IMR-90 (cell line): ENCODE data around the gene TPSAB1.

Experiments
- BHLHE40 ChIP-seq: fragments of 150-350 bp; IDR thresholded peaks from 2 replicates; pipeline ENCODE4 v1.6.1; 2016; ENCODE audit warnings: mild to moderate bottlenecking, low read depth, low read length
- CTCF ChIP-seq: conservative IDR thresholded peaks from 2 replicates; pipeline ENCODE4 v1.5.1; 2012; ENCODE audit warnings: mild to moderate bottlenecking, low read depth, low read length, improper control_type of control experiment
- FOS ChIP-seq: fragments of 150-350 bp; IDR thresholded peaks from 2 replicates; pipeline ENCODE4 v1.6.1; 2016; ENCODE audit warnings: low read depth, low read length
- MAFK ChIP-seq: IDR thresholded peaks from 2 replicates; pipeline ENCODE4 v1.6.1; 2012; ENCODE audit warnings: low read depth, low read length, improper control_type of control experiment
- NFE2L2 ChIP-seq: fragments of 150-350 bp; IDR thresholded peaks from 2 replicates; pipeline ENCODE4 v1.6.1; 2016; ENCODE audit warnings: low read depth, mild to moderate bottlenecking, low read length
- POLR2A ChIP-seq: IDR thresholded peaks from 2 replicates; pipeline ENCODE4 v1.6.1; 2012; ENCODE audit warnings: mild to moderate bottlenecking, low read depth, low read length
- RCOR1 ChIP-seq: IDR thresholded peaks from 2 replicates; pipeline ENCODE4 v1.6.1; 2012; ENCODE audit warnings: mild to moderate bottlenecking, low read length, improper control_type of control experiment; ENCODE audit not compliant: insufficient replicate concordance
- RFX5 ChIP-seq: IDR thresholded peaks from 2 replicates; pipeline ENCODE4 v1.8.0; 2012; ENCODE audit warnings: low read depth, mild to moderate bottlenecking, low read length, moderate library complexity
- SMC3 ChIP-seq: fragments of 150-350 bp; IDR thresholded peaks from 2 replicates; pipeline ENCODE4 v1.6.1; 2016; ENCODE audit warnings: low read depth, mild to moderate bottlenecking, antibody characterized with exemption, low read length, moderate library complexity

DNA sequence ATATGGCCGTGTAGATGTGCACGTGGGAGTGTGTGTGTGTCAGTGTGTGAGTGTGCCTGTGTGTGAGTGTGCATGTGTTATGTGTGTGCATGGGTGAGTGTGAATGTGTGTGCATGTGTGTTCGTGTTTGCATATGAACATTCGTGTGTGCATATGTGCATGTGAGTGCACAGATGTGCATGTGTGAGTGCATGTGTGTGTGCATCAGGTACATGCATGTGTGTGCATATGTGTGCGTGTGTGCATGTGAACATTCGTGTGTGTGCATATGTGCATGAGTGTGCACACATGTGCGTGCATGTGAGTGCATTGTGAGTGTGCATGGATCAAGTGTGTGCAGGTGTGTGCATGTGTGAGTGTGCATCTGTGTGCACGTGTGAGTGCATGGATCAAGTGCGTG is 2.5 kb upstream of the TPSAB1 start:
- no peak for TF ChIP-seq CTCF
- TF ChIP-seq RCOR1: no peak
- TF ChIP-seq BHLHE40: no peak
- TF ChIP-seq POLR2A: no peak
- no peak for TF ChIP-seq NFE2L2
- no peak for TF ChIP-seq MAFK
- TF ChIP-seq FOS: no peak
- no peak for TF ChIP-seq RFX5
- TF ChIP-seq SMC3: no peak
